ENCODE results near the gene MICAL2. TPM values are rescaled to one million over a fixed set of nuclear protein-coding genes. Genes with fewer than 3 reads are reported as not detected.

Gene MICAL2
- total RNA-seq, 1 experiment from 2014 or later: 247 TPM

DNA sequence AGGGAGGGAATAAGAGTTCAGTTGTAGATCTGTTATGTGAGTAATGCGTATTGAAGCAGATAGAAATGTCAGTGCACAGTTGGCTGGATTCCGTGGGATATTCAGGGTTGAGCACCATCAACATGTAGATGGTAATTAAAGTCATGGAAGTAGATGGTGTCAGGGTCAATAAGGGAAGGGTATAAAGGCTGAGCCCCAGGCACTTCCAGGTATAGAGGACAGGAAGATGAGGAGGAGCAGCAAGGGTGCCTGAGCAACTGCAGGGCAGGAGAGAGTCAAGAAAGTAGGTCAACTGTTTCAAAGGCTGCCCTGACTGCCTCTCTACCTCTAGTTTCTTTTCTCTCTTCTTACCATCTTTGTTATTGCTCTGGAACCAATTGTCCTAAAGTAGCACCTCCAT is 85.9 kb downstream of the MICAL2 start:
- Histone ChIP-seq H3K27me3 (replicated peaks; ENCODE audit: control insufficient read depth, insufficient read depth, low read length) (no peaks in the 10 kb centered on the region), H3K4me1 (peaks cover 71% of the 10 kb centered on the region), H3K4me3 (ENCODE audit: low read depth, low read length) (no peak overlapping the region), H3K9me3 (no peaks in the 10 kb centered on the region), H3K36me3 (ENCODE audit: control insufficient read depth, insufficient read depth, low read length) (0 out of 2 replicates have a peak, but pooled peaks cover 4% of the 10 kb centered on the region)
- BruUV-seq (replicated peaks): no TSS peak
- intact Hi-C loops (cut with micrococcal nuclease; ENCODE audit: unreplicated experiment): no loop called here
- H3K36me3 Mint-ChIP-seq (ENCODE audit: insufficient read depth, unreplicated experiment): peaks cover 51% of the 10 kb centered on the region
- CTCF ChIA-PET: no interaction called here
- H3K9me3 Mint-ChIP-seq (ENCODE audit: unreplicated experiment): no peaks in the 10 kb centered on the region
- DNase-seq: no peak
- peak overlapping the region; percentile 8 for H3K27ac Mint-ChIP-seq (ENCODE audit: unreplicated experiment)
- POLR2A ChIA-PET: no interaction called here
- no peak for TF ChIP-seq CTCF (IDR thresholded peaks at IDR 0.05; ENCODE audit: insufficient read depth in 1 of 2, low read depth in 1 of 2, low read length in 1 of 2, severe bottlenecking in 1 of 2, unreplicated experiment in 1 of 2)
- no peaks in the 10 kb centered on the region for H3K27me3 Mint-ChIP-seq (ENCODE audit: insufficient read depth, unreplicated experiment)
- H3K4me3 Mint-ChIP-seq (ENCODE audit: unreplicated experiment): no peak overlapping the region
- peaks cover 65% of the 10 kb centered on the region for H3K4me1 Mint-ChIP-seq (ENCODE audit: low read depth, unreplicated experiment)

DNA sequence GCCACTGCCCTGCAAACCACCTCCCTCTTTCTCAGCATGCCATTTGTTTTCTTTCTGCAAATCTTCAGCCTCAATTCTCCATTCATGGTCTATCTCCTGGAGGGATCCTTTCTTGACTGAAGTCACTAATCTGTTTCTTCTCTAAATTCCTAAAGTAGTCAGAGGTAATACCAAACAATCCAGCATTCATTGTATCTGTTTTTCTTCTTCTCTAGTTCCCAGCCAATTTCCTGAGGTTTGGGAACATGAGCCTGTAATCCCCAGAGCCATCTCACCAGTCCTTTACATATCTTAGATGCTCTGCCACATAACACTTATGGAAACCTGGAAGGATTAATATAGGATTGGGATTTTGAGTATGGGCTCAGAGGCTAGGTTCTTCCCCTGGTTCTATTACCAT is 86.5 kb downstream of the MICAL2 start:
- Mint-ChIP-seq H3K9me3 (ENCODE audit: unreplicated experiment) (no peaks in the 10 kb centered on the region), H3K36me3 (ENCODE audit: insufficient read depth, unreplicated experiment) (peaks cover 52% of the 10 kb centered on the region), H3K27me3 (ENCODE audit: insufficient read depth, unreplicated experiment) (no peaks in the 10 kb centered on the region), H3K4me3 (ENCODE audit: unreplicated experiment) (no peak overlapping the region), H3K4me1 (ENCODE audit: low read depth, unreplicated experiment) (peaks cover 68% of the 10 kb centered on the region), H3K27ac (ENCODE audit: unreplicated experiment) (peak overlapping the region; percentile 8)
- CTCF ChIA-PET: no interaction called here
- POLR2A ChIA-PET: no interaction called here
- BruUV-seq (replicated peaks): no TSS peak
- H3K27me3 ChIP-seq (replicated peaks; ENCODE audit: control insufficient read depth, insufficient read depth, low read length): no peaks in the 10 kb centered on the region
- intact Hi-C loops (cut with micrococcal nuclease; ENCODE audit: unreplicated experiment): no loop called here
- H3K4me3 ChIP-seq (ENCODE audit: low read depth, low read length): no peak overlapping the region
- no peak for TF ChIP-seq CTCF (IDR thresholded peaks at IDR 0.05; ENCODE audit: insufficient read depth in 1 of 2, low read depth in 1 of 2, low read length in 1 of 2, severe bottlenecking in 1 of 2, unreplicated experiment in 1 of 2)
- peaks cover 77% of the 10 kb centered on the region for H3K4me1 ChIP-seq
- DNase-seq: no peak
- 0 out of 2 replicates have a peak, but pooled peaks cover 4% of the 10 kb centered on the region for H3K36me3 ChIP-seq (ENCODE audit: control insufficient read depth, insufficient read depth, low read length)
- H3K9me3 ChIP-seq: no peaks in the 10 kb centered on the region

DNA sequence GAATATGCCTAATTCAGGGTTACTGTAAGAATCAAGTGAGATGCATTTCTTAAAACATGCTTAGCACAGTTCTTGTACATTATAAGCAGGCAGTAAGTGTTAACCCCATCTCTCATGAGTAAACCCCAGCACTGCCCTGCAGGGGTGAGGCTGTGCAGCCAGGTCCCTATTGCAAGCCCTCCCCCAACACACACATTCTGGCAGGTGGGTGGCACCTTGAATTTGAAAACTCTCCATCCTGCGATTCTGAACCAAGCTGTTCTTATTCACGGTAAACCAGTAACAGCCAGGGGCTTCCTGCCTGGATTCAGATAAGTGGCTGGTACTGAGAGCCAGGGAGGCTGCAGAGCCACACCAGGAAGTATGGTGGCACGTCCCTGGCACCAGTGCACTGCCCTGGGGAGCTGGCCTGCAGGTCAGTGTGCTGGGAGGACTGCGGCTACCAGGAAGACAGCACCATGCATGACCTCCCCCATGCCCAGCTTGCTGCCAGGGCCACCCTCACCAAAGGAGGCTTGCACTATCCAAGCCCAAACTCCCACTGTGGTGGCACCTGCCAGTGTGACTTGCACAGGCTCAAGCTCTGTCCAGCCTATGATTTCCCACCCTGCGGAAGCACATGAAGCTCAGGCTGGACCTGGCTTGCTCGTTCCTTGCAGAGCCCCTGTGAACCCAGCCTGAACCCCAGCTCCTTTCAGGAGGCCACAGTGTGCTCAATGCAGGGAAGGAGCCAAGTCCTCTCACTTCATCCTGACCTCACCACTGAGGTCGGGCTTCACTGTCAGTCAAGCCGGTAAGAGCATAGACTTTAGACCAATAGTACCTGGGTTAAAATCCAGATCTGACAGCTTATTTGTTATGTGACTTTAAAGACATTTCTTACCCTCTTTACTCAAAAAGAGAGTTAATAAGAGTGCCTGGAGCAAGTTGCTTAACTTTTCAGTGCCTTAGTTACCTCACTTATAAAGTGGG is 88.1 kb downstream of the MICAL2 start:
- H3K4me3 Mint-ChIP-seq (ENCODE audit: unreplicated experiment): no peak overlapping the region
- H3K4me1 Mint-ChIP-seq (ENCODE audit: low read depth, unreplicated experiment): peaks cover 63% of the 10 kb centered on the region
- peak overlapping the region; percentile 92 for H3K27ac Mint-ChIP-seq (ENCODE audit: unreplicated experiment)
- no peaks in the 10 kb centered on the region for H3K9me3 Mint-ChIP-seq (ENCODE audit: unreplicated experiment)
- Histone ChIP-seq H3K9me3 (no peaks in the 10 kb centered on the region), H3K36me3 (ENCODE audit: control insufficient read depth, insufficient read depth, low read length) (0 out of 2 replicates have a peak, but pooled peaks cover 4% of the 10 kb centered on the region), H3K4me3 (ENCODE audit: low read depth, low read length) (no peak overlapping the region), H3K27me3 (replicated peaks; ENCODE audit: control insufficient read depth, insufficient read depth, low read length) (no peaks in the 10 kb centered on the region), H3K4me1 (peaks cover 74% of the 10 kb centered on the region)
- intact Hi-C loops (cut with micrococcal nuclease; ENCODE audit: unreplicated experiment): no loop called here
- ChIA-PET POLR2A (no interaction called here), CTCF (interaction anchor here (0.5 to 1.4 kb wide), 4 partner anchors 14 to 107 kb away, joined by 3 to 5 read pairs (median 3); no protein-coding TSS in a partner anchor)
- no peak for TF ChIP-seq CTCF (IDR thresholded peaks at IDR 0.05; ENCODE audit: insufficient read depth in 1 of 2, low read depth in 1 of 2, low read length in 1 of 2, severe bottlenecking in 1 of 2, unreplicated experiment in 1 of 2)
- no peak for DNase-seq
- no peaks in the 10 kb centered on the region for H3K27me3 Mint-ChIP-seq (ENCODE audit: insufficient read depth, unreplicated experiment)
- BruUV-seq (replicated peaks): no TSS peak
- H3K36me3 Mint-ChIP-seq (ENCODE audit: insufficient read depth, unreplicated experiment): peaks cover 67% of the 10 kb centered on the region

Measured in Caco-2 (cell line).